ENCODE data around the gene ADAMTS2.
"Not testable (repeated sequence)": the region's sequence is repeated elsewhere in the genome, so short reads cannot be mapped to it uniquely, and the experiment has no call there.

ADAMTS2 gene

GRCh38 chr5:179326122-179326927 is 18.9 kb downstream of the ADAMTS2 start:
- Histone ChIP-seq H3K4me2 (ENCODE audit: low read length) (no peak overlapping the region), H3K27ac (no peak overlapping the region)
- TF ChIP-seq, protein P1, sequence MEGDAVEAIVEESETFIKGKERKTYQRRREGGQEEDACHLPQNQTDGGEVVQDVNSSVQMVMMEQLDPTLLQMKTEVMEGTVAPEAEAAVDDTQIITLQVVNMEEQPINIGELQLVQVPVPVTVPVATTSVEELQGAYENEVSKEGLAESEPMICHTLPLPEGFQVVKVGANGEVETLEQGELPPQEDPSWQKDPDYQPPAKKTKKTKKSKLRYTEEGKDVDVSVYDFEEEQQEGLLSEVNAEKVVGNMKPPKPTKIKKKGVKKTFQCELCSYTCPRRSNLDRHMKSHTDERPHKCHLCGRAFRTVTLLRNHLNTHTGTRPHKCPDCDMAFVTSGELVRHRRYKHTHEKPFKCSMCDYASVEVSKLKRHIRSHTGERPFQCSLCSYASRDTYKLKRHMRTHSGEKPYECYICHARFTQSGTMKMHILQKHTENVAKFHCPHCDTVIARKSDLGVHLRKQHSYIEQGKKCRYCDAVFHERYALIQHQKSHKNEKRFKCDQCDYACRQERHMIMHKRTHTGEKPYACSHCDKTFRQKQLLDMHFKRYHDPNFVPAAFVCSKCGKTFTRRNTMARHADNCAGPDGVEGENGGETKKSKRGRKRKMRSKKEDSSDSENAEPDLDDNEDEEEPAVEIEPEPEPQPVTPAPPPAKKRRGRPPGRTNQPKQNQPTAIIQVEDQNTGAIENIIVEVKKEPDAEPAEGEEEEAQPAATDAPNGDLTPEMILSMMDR (IDR thresholded peaks at IDR 0.05): no peak

DNA sequence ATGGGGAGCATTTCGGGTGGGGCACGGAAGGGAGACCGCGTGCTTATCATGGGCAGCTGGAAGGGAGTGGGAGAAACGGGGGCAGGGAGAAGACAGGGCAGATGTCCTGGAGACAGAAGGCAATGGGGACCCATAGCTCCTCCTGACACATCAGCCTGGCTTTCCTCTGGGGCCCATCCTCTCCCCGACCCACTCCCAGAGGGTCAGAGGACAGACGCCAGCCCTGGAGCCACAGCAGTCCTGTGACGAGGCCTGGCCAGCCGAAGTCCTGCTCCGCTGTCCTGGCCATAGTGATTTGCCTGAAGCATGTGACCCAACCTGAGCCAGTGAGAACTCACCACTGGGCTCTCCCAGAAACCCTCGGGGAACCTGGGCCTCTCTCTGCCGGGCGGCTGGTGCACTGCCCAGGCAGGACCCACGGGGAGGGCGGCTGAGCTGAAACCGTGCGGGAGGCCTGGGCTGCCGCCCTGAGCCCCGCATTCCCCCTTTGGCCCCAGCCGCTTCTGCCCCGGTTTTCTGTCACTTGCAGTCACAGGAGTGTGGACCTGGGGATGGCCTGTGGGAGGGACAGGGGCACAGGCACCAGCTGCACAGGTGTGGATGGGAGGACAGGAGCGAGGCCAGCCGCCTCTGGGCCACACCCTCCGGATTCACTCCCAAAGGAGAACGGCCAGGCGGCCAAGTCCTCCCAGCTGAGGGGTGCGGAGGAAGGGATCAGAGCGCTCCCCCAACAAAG is 19.8 kb downstream of the ADAMTS2 start:
- no peaks in the 10 kb centered on the region for H3K4me1 ChIP-seq
- H3K27me3 ChIP-seq (ENCODE audit: control insufficient read depth, insufficient read depth, low read length): no peaks in the 10 kb centered on the region
- TF ChIP-seq, protein P1 (IDR thresholded peaks at IDR 0.05): no peak
- H3K79me2 ChIP-seq: no peaks in the 10 kb centered on the region
- H2AFZ ChIP-seq: no peak overlapping the region
- H3K4me3 ChIP-seq (ENCODE audit: low read depth, low read length): no peak overlapping the region
- no peaks in the 10 kb centered on the region for H3K36me3 ChIP-seq (ENCODE audit: control insufficient read depth, insufficient read depth, low read length)
- no peaks in the 10 kb centered on the region for H3K9me3 ChIP-seq (ENCODE audit: control insufficient read depth, low read length)
- no peak overlapping the region for H3K4me2 ChIP-seq (ENCODE audit: low read length)
- no peak overlapping the region for H3K27ac ChIP-seq
- no peak overlapping the region for H3K9ac ChIP-seq

More at GRCh38 chr5:179326122-179326927, 18.9 kb downstream of the ADAMTS2 start:
- no peaks in the 10 kb centered on the region for H3K36me3 ChIP-seq (ENCODE audit: control insufficient read depth, insufficient read depth, low read length)
- H3K9ac ChIP-seq: no peak overlapping the region
- H3K4me3 ChIP-seq (ENCODE audit: low read depth, low read length): no peak overlapping the region
- H3K79me2 ChIP-seq: no peaks in the 10 kb centered on the region
- no peak overlapping the region for H2AFZ ChIP-seq
- no peaks in the 10 kb centered on the region for H3K27me3 ChIP-seq (ENCODE audit: control insufficient read depth, insufficient read depth, low read length)
- H3K4me1 ChIP-seq: no peaks in the 10 kb centered on the region
- H3K9me3 ChIP-seq (ENCODE audit: control insufficient read depth, low read length): no peaks in the 10 kb centered on the region

DNA sequence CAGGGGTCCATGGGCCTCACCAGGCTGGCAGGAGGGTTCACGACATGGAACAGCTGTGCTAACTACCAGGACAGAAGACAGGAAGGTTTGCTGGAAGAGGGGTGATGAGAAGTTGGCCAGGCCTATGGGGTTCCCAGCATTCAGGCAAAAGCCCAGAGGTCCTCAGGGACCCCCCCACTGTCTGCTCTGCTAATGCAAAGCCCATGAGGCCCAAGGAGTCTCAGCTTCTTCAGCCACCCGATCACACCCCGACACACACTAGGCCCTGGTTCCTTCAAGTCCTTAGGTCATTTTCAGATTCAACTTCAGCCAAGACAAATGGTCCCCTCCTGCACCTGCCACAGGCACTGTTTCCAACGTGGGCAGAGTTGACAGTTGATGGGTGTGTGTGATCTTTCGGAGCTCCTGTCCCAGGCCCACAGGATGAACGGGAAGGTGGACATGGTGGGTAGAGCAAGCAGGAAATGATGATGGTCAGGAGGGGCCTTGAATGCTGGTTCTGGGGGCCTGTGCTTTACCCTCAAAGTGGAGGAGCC is 20.4 kb downstream of the ADAMTS2 start:
- H2AFZ ChIP-seq: no peak overlapping the region
- no peak overlapping the region for H3K9ac ChIP-seq
- H3K27ac ChIP-seq: no peak overlapping the region
- H3K9me3 ChIP-seq (ENCODE audit: control insufficient read depth, low read length): no peaks in the 10 kb centered on the region
- H3K27me3 ChIP-seq (ENCODE audit: control insufficient read depth, insufficient read depth, low read length): no peaks in the 10 kb centered on the region
- no peaks in the 10 kb centered on the region for H3K36me3 ChIP-seq (ENCODE audit: control insufficient read depth, insufficient read depth, low read length)
- H3K4me3 ChIP-seq (ENCODE audit: low read depth, low read length): no peak overlapping the region
- TF ChIP-seq, protein P1 (IDR thresholded peaks at IDR 0.05): no peak
- H3K4me2 ChIP-seq (ENCODE audit: low read length): no peak overlapping the region
- H3K79me2 ChIP-seq: no peaks in the 10 kb centered on the region
- H3K4me1 ChIP-seq: no peaks in the 10 kb centered on the region

- not testable (repeated sequence) for H3K79me2 ChIP-seq; H3K9ac ChIP-seq; H3K36me3 ChIP-seq (ENCODE audit: control insufficient read depth, insufficient read depth, low read length); H3K4me2 ChIP-seq (ENCODE audit: low read length); H3K4me3 ChIP-seq (ENCODE audit: low read depth, low read length); H2AFZ ChIP-seq; H3K9me3 ChIP-seq (ENCODE audit: control insufficient read depth, low read length); H3K4me1 ChIP-seq; H3K27me3 ChIP-seq (ENCODE audit: control insufficient read depth, insufficient read depth, low read length); H3K27ac ChIP-seq
Measured at GRCh38 chr5:179324316-179324715, 20.9 kb downstream of the ADAMTS2 start.
